AG09309 (cell line): ENCODE results near the gene LRRC19.

Experiments used
- DNase-seq: peaks from one replicate; pipeline ENCODE4 v3.0.0-alpha.2; 2010; ENCODE audit warnings: low read depth
- H3K4me3 ChIP-seq: 2 replicates; pipeline ENCODE4 v1.5.1; 2011; ENCODE audit warnings: mild to moderate bottlenecking, low read depth, low read length, moderate library complexity; ENCODE audit not compliant: control insufficient read depth
- TF ChIP-seq, protein P1 (sequence below): IDR thresholded peaks from 2 replicates; pipeline ENCODE4 v1.5.1; 2011; ENCODE audit warnings: mild to moderate bottlenecking, low read depth, low read length, inconsistent platforms; ENCODE audit not compliant: insufficient read depth, control insufficient read depth; ENCODE audit errors: missing control alignments

The LRRC19 gene

DNA sequence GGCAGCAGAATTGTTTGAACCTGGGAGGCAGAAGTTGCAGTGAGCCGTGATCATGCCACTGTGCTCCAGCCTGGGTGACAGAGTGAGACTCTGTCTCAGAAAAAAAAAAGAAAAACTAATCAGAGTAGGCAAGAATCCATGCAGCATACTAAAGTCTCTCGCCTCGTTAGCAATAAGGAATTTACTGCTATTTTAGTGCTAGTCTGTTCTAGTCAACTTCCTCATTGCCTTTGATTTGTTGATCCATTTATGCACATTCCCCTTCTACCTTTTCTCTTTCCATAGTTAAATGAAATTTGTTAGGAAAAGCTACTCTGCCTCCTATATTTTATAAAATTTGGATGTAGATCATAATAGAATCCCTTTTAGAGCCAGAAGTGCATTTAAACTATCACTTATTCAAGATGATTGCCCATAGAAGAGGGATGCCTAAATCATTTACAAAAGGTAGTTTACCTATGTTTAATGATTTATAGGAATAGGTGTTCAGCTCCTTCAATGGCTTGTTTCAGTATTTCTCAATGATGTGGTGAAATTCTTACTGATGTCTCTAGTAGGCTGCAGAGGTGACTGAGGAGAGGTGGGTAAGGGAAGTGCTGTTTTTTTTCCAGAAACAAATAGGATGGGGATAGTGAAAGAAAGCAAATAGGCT is 1.9 kb downstream of the LRRC19 start:
- DNase-seq = no peak
- no peak overlapping the region for H3K4me3 ChIP-seq
- TF ChIP-seq, protein P1, sequence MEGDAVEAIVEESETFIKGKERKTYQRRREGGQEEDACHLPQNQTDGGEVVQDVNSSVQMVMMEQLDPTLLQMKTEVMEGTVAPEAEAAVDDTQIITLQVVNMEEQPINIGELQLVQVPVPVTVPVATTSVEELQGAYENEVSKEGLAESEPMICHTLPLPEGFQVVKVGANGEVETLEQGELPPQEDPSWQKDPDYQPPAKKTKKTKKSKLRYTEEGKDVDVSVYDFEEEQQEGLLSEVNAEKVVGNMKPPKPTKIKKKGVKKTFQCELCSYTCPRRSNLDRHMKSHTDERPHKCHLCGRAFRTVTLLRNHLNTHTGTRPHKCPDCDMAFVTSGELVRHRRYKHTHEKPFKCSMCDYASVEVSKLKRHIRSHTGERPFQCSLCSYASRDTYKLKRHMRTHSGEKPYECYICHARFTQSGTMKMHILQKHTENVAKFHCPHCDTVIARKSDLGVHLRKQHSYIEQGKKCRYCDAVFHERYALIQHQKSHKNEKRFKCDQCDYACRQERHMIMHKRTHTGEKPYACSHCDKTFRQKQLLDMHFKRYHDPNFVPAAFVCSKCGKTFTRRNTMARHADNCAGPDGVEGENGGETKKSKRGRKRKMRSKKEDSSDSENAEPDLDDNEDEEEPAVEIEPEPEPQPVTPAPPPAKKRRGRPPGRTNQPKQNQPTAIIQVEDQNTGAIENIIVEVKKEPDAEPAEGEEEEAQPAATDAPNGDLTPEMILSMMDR = no peak

DNA sequence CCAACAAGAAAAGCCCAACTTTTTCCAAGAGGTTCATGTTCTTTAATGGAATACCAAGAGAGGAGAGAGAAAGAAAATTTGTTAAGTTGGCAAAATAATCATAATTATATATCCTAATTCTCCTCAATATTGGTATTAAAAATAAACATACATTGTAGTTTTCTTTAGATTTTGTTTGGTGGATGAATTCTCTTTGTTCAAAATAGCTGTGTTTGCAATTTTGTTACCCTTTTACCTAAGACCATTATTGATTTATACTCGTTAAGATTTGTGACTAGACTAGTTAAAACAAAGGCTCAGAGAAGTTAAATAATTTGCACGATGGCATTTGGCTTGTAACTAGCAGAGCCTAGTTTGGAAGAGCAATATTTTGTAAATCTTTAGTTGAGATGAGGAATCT is 9.7 kb downstream of the LRRC19 start:
- no peak overlapping the region for H3K4me3 ChIP-seq
- DNase-seq = no peak
- TF ChIP-seq, protein P1 = no peak

DNA sequence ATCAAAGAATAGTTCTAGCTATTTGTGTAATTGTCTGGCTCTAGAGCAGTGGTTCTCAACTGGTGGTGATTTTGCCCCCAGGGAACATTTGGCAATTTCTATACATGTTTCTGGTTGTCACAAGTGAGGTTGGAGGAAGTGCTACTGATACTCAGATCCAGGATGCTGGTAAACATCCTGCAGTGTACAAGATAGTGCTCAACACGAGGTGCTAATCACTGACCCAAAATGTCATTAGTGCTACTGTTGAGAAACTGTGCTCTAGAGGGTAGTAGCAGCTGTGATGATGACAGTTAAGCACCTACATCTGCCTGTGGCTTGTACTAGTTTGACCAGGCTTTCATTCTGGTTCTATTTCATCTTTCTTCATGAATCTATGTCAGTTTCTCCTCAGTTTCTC is 22.1 kb downstream of the LRRC19 start:
- TF ChIP-seq, protein P1 = no peak
- DNase-seq = no peak
- H3K4me3 ChIP-seq = no peak overlapping the region

DNA sequence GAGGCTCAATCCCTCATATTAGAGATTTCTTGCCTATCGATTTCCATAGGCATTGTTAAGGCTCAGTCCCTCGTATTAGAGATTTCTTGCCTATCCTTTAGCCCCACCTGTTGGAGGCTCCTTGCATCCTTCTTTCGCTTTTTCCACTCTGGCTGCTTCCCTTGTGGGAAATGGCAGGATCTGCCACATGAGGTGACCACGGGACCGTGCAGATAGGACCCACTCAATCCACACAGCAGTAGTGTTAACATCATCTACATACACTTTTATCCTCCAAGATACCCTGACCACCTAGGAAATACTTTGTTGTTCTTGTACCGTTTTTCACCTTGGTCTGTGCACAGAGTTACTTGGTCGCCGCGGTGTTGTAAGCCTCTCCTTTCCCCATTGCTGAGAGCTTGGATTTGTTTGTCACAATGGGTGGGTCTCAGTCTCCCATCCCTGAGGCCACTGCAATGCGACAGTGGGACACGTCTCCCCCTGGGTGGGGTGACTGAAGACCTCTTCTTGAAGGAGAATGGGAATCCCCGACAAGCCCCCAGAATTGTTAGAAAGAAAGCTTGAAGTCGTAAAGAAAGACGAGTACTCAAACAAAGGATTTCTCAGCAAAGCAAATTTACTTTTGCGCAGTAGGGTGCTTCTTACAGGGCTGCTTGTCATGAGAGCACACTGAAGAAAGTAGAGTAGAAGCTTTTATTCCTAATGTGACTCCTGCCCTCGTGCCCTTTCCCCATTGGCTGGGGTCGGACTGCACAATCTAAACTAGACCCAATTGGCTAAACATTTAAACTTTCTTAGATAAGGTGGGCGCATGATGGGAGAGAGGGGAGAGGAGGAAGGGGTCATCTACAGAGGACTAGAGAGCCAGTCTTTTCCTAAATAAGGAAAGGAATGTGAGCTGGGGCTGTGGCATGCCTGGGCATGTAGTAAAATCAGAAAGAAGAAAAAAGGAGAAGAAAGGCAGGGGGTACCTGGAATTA is 29.5 kb downstream of the LRRC19 start:
- TF ChIP-seq, protein P1 = peak; percentile 72
- no peak for DNase-seq
- no peak overlapping the region for H3K4me3 ChIP-seq

DNA sequence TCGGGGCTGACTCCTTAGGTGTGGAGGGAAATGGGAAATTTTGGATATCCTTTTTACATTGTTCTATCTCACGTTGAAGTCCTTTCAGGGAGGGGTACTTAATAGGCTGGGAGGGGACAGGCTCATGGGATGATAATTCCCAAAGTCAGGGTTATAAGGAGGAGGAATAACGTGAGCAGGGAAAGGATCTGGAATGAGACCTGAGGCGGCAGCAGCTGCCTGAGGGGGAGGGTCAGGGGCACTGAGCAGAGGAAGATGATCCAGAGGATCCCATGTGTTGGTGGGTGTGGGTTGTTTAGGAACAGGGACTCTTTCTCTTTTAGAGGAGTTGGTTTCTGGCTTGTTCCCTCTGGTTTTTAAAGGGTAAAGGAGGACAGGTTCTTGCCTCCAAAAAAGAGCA is 30.5 kb downstream of the LRRC19 start:
- TF ChIP-seq, protein P1 = no peak
- no peak overlapping the region for H3K4me3 ChIP-seq
- no peak for DNase-seq

DNA sequence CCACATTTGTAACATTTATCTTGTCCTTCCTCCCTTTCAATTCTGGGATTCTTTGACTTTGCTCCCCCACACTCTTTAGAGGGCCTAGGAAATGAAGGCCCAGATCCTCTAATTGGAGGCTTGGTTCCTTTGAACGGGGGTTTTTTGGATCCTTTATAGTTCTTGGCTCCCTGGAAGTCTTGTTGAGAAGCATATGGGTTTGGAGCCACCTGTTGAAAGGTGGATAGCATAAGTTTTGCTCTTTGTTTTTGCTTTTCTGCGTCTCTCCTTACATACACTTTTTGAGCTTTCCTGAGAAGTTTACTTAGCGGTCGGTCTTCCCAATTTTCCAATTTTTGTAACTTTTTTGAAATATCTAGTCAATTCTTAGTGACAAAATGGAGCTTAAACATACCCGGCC is 31.5 kb downstream of the LRRC19 start:
- TF ChIP-seq, protein P1 = no peak
- H3K4me3 ChIP-seq = no peak overlapping the region
- no peak for DNase-seq
